ENCODE results near the gene GPR107.
"Not testable (repeated sequence)": the region's sequence is repeated elsewhere in the genome, so short reads cannot be mapped to it uniquely, and the experiment has no call there.

The GPR107 gene

GRCh38 chr9:130015353-130016019, 38.2 kb upstream of the GPR107 start:
- no peak overlapping the region for H3K4me3 ChIP-seq (ENCODE audit: low read length)
- no peak for TF ChIP-seq CTCF (conservative IDR thresholded peaks at IDR 0.05; ENCODE audit: low read depth, low read length)
- no peak for DNase-seq (ENCODE audit: low read depth)

GRCh38 chr9:130017076-130017475, 36.6 kb upstream of the GPR107 start:
- H3K4me3 ChIP-seq (ENCODE audit: low read length): no peak overlapping the region
- peak; percentile 23 for DNase-seq (ENCODE audit: low read depth)
- no peak for TF ChIP-seq CTCF (conservative IDR thresholded peaks at IDR 0.05; ENCODE audit: low read depth, low read length)

- H3K4me3 ChIP-seq (ENCODE audit: low read length); DNase-seq (ENCODE audit: low read depth): not testable (repeated sequence)
Observed at GRCh38 chr9:130017510-130017909, 36.2 kb upstream of the GPR107 start.

GRCh38 chr9:130018265-130018664, 35.4 kb upstream of the GPR107 start:
- no peak overlapping the region for H3K4me3 ChIP-seq (ENCODE audit: low read length)
- DNase-seq (ENCODE audit: low read depth): no peak
- no peak for TF ChIP-seq CTCF (conservative IDR thresholded peaks at IDR 0.05; ENCODE audit: low read depth, low read length)

GRCh38 chr9:130020618-130021017, 33.1 kb upstream of the GPR107 start:
- DNase-seq (ENCODE audit: low read depth): no peak
- no peak overlapping the region for H3K4me3 ChIP-seq (ENCODE audit: low read length)
- TF ChIP-seq CTCF (conservative IDR thresholded peaks at IDR 0.05; ENCODE audit: low read depth, low read length): no peak

GRCh38 chr9:130021123-130021522, 32.6 kb upstream of the GPR107 start:
- no peak overlapping the region for H3K4me3 ChIP-seq (ENCODE audit: low read length)
- no peak for TF ChIP-seq CTCF (conservative IDR thresholded peaks at IDR 0.05; ENCODE audit: low read depth, low read length)
- DNase-seq (ENCODE audit: low read depth): no peak

- not testable (repeated sequence) for DNase-seq (ENCODE audit: low read depth); H3K4me3 ChIP-seq (ENCODE audit: low read length)
Observed at GRCh38 chr9:130021842-130022241, 31.9 kb upstream of the GPR107 start.

- TF ChIP-seq CTCF (conservative IDR thresholded peaks at IDR 0.05; ENCODE audit: low read depth, low read length): no peak
- H3K4me3 ChIP-seq (ENCODE audit: low read length): no peak overlapping the region
- DNase-seq (ENCODE audit: low read depth): no peak
Observed at GRCh38 chr9:130022566-130023143, 31.1 kb upstream of the GPR107 start.

Measured in retinal pigment epithelial cell (primary cell).